ENCODE results near the gene APAF1.

DNA sequence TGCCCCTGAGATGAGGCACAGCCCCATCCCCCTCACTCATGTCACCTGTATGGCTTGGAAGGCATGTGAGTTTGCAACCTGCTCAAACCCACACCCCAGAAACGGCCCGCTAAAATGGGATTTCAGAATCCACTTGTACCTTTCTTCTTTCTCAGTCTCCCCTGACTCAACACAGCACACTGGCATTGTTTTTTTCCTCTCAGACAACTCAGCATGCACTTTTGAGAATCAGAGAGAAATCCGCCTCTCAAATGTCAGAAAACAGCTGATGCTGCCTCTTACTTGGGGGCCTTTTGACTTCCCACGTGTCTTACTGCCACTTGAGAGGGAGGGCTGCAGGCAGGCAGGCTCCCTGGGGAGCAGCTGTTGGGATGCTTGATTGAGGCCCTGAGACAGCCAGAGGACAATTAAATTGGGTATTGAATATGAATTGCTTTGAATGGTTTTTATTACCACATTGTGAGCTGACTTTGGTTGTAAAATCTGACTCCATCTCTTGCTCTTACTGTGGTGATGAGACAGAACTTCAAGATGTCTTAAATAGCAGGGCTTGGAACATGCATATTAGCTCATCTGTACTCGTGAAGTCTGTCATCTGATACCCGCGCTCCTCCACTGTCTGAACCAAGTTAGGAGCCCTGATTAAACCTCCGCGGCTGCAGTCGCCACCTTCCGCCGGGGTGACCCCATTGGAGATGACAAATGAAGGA, 96.6 kb downstream of the APAF1 start:
- TF ChIP-seq, protein P1, sequence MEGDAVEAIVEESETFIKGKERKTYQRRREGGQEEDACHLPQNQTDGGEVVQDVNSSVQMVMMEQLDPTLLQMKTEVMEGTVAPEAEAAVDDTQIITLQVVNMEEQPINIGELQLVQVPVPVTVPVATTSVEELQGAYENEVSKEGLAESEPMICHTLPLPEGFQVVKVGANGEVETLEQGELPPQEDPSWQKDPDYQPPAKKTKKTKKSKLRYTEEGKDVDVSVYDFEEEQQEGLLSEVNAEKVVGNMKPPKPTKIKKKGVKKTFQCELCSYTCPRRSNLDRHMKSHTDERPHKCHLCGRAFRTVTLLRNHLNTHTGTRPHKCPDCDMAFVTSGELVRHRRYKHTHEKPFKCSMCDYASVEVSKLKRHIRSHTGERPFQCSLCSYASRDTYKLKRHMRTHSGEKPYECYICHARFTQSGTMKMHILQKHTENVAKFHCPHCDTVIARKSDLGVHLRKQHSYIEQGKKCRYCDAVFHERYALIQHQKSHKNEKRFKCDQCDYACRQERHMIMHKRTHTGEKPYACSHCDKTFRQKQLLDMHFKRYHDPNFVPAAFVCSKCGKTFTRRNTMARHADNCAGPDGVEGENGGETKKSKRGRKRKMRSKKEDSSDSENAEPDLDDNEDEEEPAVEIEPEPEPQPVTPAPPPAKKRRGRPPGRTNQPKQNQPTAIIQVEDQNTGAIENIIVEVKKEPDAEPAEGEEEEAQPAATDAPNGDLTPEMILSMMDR (conservative IDR thresholded peaks at IDR 0.05; ENCODE audit: low read depth, low read length), result no peak
- no peak for TF ChIP-seq EZH2 (IDR thresholded peaks at IDR 0.05; ENCODE audit: low read length, unreplicated experiment)
